NB4 (cell line): ENCODE results near the gene USF2.

Experiments used
- MYC ChIP-seq: IDR thresholded peaks from 2 replicates; pipeline ENCODE4 v1.6.1; 2011; ENCODE audit warnings: low read depth, low read length
- POLR2A ChIP-seq: IDR thresholded peaks from 2 replicates; pipeline ENCODE4 v1.6.1; 2011; ENCODE audit warnings: mild to moderate bottlenecking; ENCODE audit not compliant: insufficient read length; ENCODE audit errors: extremely low read depth
- TF ChIP-seq, protein P1 (sequence below): IDR thresholded peaks from one replicate; pipeline ENCODE4 v1.5.1; 2012; ENCODE audit warnings: low read depth, low read length
- TF ChIP-seq, protein P2 (sequence below): IDR thresholded peaks from 2 replicates; pipeline ENCODE4 v1.6.1; 2011; ENCODE audit warnings: low read depth, low read length

DNA sequence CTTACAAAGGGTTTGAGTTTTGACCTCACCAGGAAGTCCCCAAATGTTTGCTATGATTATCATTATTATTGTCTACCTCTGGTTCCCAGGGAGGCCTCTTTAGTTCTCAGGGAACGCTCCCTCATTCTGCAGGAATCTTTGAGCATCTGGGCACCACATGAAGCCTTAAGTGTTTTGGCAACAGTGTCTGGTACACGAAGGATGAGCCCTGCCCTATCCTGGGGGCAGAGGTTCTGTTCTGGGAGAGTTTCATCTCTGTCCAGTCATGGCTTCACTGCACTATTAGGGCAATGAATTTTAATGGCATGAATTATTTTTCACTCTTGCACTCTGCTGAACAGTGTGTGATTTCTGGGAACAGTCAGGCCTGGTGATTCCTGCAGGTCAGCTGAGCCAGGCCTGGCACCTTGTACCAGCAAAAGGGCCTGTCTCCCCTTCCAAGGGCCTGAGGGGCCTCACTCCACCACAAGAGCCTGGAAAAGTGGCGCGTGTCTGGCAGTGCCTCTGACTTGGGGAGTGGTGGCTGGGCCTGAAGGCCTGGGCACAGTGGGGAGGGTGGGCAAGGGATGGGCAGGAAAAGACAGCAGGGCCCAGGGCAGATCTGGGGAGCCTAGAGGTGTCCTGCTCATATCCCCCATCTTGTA, 44.8 kb upstream of the USF2 start:
- TF ChIP-seq, protein P1, sequence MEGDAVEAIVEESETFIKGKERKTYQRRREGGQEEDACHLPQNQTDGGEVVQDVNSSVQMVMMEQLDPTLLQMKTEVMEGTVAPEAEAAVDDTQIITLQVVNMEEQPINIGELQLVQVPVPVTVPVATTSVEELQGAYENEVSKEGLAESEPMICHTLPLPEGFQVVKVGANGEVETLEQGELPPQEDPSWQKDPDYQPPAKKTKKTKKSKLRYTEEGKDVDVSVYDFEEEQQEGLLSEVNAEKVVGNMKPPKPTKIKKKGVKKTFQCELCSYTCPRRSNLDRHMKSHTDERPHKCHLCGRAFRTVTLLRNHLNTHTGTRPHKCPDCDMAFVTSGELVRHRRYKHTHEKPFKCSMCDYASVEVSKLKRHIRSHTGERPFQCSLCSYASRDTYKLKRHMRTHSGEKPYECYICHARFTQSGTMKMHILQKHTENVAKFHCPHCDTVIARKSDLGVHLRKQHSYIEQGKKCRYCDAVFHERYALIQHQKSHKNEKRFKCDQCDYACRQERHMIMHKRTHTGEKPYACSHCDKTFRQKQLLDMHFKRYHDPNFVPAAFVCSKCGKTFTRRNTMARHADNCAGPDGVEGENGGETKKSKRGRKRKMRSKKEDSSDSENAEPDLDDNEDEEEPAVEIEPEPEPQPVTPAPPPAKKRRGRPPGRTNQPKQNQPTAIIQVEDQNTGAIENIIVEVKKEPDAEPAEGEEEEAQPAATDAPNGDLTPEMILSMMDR = no peak
- TF ChIP-seq POLR2A = no peak
- no peak for TF ChIP-seq MYC
- TF ChIP-seq, protein P2, sequence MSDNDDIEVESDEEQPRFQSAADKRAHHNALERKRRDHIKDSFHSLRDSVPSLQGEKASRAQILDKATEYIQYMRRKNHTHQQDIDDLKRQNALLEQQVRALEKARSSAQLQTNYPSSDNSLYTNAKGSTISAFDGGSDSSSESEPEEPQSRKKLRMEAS = no peak
